ENCODE measurements around the gene BRSK2.

Gene BRSK2

DNA sequence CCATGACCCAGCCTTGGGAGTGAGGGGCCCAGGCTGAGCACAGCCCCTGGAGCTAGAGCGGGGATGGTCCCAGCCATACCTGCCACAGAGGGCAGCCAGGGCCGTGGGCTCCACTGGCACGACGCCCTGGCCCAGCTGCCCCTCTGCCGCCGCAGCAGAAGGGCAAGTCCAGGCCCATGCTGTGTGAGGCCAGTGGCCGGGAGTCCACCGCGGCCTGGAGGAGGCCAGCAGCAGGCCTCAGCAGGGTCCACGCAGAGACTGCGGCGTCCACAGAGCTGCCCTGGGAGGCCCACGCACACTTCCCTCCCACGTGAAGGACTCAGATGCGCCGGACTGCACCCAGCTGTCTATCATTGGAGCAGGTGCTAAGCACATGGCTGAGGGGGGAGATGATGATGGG, 73.3 kb downstream of the BRSK2 start:
- DNase-seq (ENCODE audit: low read depth in 2 of 3, low spot score in 1 of 3), result no peak

DNA sequence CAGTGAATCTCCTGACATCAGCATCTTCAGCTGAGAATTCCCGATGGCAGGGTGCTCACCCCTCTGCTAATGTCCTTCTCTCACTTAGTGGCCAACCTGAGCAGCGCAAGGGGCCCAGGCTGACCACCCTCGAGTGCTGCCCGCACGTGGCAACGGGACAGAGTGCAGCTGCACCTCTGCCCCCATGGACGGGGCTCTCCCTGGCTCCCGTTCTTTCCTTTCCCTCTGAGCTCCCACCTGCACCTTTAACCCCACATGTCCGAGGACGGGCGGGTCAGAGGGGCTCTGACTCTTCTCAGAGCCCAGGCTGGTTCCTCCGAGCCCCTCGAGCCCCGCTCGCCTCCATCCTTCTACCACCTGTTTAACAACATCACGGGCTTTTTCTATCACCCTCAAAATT, 77.0 kb downstream of the BRSK2 start:
- no peak for DNase-seq (ENCODE audit: low read depth in 2 of 3, low spot score in 1 of 3)

DNA sequence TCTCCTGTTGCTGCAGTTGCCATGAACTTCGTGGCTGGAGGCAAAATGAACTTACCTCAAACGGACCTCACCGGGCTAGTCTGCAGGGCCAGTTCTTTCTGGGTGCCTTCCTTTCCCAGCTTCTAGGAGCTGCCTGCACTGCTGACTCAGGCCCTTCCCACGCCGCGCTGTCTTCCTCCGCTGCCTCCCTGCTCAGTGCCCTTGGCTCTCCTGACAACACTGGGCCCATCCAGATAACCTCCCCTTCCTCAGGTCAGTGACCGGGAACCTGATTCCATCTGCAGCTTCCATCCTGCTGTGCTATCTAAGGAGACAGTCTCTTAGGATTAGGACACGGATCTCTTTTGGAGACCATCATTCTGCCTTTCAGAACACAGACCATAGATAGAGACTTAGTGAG, 77.5 kb downstream of the BRSK2 start:
- no peak for DNase-seq (ENCODE audit: low read depth in 2 of 3, low spot score in 1 of 3)

DNA sequence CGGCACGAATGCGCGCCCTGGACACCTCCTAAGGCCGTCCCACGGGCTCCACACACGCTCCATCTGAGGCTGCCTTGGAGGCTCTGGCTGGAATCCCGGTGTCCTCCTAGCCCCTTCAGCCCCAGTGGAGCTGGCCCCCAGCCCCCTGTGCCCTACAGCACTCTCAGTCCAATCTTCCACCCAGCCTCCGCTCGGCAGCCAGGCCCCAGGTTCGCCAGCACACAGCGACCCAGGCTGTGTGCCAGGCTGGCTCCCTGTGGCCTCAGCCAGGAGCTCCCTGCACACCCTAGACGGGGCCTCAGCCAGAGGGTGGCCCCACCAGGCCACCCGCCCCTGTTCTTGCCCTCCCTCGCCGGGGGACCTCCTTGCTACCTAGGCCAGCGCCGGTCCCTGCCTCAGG, 78.3 kb downstream of the BRSK2 start:
- no peak for DNase-seq (ENCODE audit: low read depth in 2 of 3, low spot score in 1 of 3)

- DNase-seq (ENCODE audit: low read depth in 2 of 3, low spot score in 1 of 3), result no peak
Observed at GRCh38 chr11:1468473-1469066, 78.8 kb downstream of the BRSK2 start.

- DNase-seq (ENCODE audit: low read depth in 2 of 3, low spot score in 1 of 3), result no peak
Observed at GRCh38 chr11:1469287-1469910, 79.7 kb downstream of the BRSK2 start.

DNA sequence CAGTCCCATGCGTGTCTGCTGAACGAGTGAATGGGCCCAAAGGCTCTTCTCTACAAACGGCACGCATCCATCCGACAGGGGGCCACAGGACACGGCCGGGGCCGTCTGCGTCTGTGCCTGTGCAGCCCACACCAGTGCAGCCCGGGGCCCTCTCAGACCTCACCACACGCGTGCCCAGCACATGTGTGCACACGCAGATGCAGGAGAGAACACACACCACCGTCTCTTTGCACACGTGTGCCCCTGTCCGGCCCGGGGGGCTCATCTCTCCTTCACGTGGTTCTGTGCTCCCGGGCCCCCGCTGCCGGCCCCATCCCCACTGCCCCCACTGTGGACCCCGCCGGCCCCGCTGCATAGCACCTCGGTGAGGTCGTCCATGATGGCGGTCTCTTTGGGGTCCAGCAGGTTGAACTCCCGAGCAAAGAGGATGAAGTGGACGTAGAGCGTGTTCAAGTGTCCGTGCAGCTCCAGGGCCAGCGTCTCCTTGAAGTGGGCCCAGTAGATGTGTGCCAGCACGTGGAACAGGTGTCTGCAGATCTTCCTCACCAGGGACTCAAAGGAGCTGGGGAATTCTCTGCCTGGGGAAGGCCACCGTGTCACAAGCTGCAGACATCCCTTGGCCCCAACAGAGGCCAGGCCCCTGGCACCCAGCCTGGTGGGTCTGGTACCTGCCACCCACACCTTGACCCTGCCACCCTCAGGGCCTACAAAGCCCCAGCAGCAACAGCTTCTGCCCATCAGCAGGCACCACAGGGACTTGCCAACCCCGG, 80.4 kb downstream of the BRSK2 start:
- no peak for DNase-seq (ENCODE audit: low read depth in 2 of 3, low spot score in 1 of 3)

GRCh38 chr11:1470681-1471611, 81.2 kb downstream of the BRSK2 start:
- no peak for DNase-seq (ENCODE audit: low read depth in 2 of 3, low spot score in 1 of 3)

GRCh38 chr11:1471736-1472135, 82.0 kb downstream of the BRSK2 start:
- no peak for DNase-seq (ENCODE audit: low read depth in 2 of 3, low spot score in 1 of 3)

GRCh38 chr11:1472180-1473005, 82.7 kb downstream of the BRSK2 start:
- DNase-seq (ENCODE audit: low read depth in 2 of 3, low spot score in 1 of 3), result no peak

- DNase-seq (ENCODE audit: low read depth in 2 of 3, low spot score in 1 of 3), result no peak
Observed at GRCh38 chr11:1473011-1473628, 83.4 kb downstream of the BRSK2 start.

GRCh38 chr11:1473786-1474185, 84.1 kb downstream of the BRSK2 start:
- DNase-seq (ENCODE audit: low read depth in 2 of 3, low spot score in 1 of 3), result no peak

- DNase-seq (ENCODE audit: low read depth in 2 of 3, low spot score in 1 of 3), result no peak
Observed at GRCh38 chr11:1475841-1476240, 86.1 kb downstream of the BRSK2 start.

DNA sequence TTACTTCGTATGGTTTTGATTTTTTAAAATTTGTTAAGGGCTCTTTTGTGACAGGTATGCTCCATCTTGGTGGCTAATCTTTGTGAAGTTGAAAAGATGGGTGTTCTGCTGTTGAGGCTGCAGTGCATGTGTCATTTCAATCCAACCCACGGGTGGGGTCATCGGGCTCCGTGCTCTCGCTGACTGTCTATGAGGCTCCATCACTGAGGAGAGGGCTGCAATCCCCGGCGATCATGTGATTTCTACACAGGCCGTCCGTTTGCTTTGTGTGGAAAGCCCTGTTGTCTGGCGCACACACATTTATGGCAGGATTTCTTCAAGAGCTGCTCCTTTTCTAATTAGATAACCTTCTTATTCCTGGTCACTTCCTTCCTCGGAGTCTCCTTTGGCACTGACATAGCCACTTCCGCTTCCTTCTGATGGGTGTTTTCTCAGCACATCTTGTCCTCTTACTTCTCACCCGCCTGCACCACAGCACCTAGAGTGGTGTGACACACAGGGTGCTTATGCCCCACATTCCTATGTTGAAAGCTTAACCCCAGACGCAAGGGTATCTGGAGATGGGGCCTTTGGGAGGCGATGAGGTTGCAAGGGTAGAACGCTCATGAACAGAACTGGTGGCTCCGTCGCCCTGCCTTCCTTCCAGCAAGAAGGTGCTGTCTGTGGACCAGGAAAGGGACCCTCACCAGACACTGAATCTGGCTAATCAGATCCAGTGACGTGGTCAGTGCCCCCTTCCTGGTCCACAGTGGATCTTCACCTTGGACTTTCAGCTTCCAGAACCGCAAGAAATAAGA, 87.4 kb downstream of the BRSK2 start:
- no peak for DNase-seq (ENCODE audit: low read depth in 2 of 3, low spot score in 1 of 3)

DNA sequence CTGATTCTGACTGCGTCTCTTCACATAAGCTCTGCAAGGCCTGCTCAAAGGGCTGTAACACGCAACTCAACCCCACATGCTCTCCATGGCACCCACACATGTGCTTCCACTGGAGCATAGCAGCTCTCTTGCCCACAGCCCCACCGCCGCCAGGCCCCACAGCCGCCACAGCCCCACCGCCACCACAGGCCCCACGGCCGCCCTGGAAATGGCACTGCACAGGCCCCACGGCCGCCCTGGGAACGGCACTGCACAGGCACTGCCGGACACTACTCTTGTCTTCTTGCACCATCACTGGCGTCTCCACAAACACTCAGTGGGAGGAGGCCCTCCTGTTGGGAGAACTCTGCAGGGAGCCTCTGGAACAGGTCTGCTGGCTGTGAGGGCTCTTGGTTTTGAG, 88.3 kb downstream of the BRSK2 start:
- DNase-seq (ENCODE audit: low read depth in 2 of 3, low spot score in 1 of 3), result no peak

DNA sequence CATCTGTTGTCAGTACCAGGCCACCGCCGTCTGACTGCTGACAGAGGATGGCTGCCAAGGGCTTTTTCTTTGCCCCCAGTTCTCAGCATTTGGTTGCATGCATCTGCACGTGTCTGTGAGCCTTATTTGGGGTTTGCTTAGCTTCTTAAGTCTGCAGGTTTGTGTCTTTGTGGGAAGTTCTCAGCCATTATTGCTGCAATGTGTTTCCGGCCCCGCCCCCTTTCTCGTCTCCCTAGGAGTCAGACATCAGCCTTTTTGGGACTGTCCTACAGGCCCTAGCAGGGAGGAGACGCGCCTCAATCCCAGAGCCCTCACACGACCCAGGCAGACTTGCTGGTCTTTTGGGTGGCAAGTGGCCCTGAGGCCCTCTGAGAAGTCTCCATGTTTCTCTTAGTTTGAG, 88.8 kb downstream of the BRSK2 start:
- DNase-seq (ENCODE audit: low read depth in 2 of 3, low spot score in 1 of 3), result no peak

DNA sequence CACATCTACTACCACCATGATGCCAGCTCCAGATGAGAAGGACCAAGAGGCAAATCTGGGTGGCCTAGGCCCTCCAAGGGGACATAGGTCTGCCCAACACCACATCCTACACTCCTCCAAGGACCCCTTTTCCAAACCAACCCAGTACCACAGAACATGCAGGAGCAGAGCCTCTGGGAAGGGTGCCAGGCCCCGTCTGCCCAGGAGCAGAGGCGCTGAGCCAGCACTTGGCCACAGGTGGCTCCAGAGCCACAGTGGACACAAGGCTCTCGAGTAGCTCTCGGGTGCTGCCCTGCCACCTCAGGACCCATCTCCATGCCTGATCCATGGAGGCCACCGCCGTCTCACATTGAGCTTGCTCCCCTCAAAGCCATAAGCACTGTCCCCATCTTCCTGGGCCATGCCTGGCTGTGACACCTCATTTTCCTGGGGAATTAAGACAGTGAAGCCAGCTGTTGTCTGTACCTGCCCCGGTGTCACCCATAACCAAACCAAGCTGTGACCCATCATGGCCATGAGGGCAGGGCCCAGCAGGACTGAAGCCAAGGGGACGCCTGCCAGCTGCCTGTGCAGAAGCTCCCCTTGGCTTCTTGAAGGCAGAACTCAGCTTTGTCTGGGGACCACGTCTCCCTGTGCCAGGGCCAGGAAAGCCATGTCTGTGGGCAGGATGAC, 89.4 kb downstream of the BRSK2 start:
- no peak for DNase-seq (ENCODE audit: low read depth in 2 of 3, low spot score in 1 of 3)

- DNase-seq (ENCODE audit: low read depth in 2 of 3, low spot score in 1 of 3), result no peak
Observed at GRCh38 chr11:1479678-1480118, 90.0 kb downstream of the BRSK2 start.

DNA sequence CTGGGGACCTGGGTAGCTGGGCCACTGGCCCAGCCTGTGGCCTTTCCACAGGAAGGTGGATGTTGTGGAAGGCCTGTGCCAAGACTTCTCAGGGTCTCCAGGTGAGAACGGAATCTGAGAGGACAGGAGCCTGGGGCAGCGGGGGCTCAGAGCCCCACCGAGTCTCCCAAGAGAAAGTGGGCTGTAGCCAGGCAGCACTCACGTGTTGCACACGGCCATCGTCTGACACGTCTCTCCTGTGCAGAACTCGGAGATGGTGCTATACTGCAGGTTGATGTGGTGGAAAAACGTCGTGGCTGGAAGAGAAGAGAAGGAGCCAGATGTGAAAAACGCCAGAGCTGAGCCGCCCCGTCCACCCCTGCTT, 90.4 kb downstream of the BRSK2 start:
- no peak for DNase-seq (ENCODE audit: low read depth in 2 of 3, low spot score in 1 of 3)
